ENCODE measurements around the gene METTL17. TPM values are rescaled to one million over a fixed set of nuclear protein-coding genes. Genes with fewer than 3 reads are reported as not detected.

METTL17 gene
- total RNA-seq, 2 donors from 2014 or later = 65.1 to 80.2 TPM

- Histone ChIP-seq H3K27me3 (ENCODE audit: control insufficient read depth, insufficient read depth, low read length, poor library complexity, severe bottlenecking) (peaks cover 13% of the 10 kb centered on the region), H3K9ac (ENCODE audit: extremely low read depth, low read length, poor library complexity, severe bottlenecking) (no peak overlapping the region), H3K27ac (ENCODE audit: low read depth, low read length) (no peak overlapping the region), H3K36me3 (ENCODE audit: control insufficient read depth, insufficient read depth, low read length) (peaks cover 6% of the 10 kb centered on the region), H3K4me1 (ENCODE audit: control insufficient read depth, insufficient read depth, low read length) (no peaks in the 10 kb centered on the region), H3K9me3 (ENCODE audit: control insufficient read depth, low read length) (no peaks in the 10 kb centered on the region), H3K4me3 (ENCODE audit: low read length) (no peak overlapping the region)
- Mint-ChIP-seq H3K4me1 (peaks cover 3% of the 10 kb centered on the region), H3K27ac (no peak overlapping the region), H3K4me3 (no peak overlapping the region), H3K9me3 (no peaks in the 10 kb centered on the region), H3K27me3 (ENCODE audit: insufficient read depth) (peaks cover 21% of the 10 kb centered on the region), H3K36me3 (ENCODE audit: low read depth) (peaks cover 24% of the 10 kb centered on the region)
- 82 to 89% methylated on average over 4 to 6 of the region's 6 CpGs for WGBS, 2 experiments (ENCODE audit: insufficient coverage in 1 of 2, insufficient read length in 1 of 2)
- DNase-seq = no peak
- TF ChIP-seq CTCF (conservative IDR thresholded peaks at IDR 0.05) = no peak
These were observed 25.5 kb downstream of the METTL17 start for GRCh38 chr14:21015312-21015711.

GRCh38 chr14:21016413-21017190 is 26.8 kb downstream of the METTL17 start:
- H3K27me3 Mint-ChIP-seq (ENCODE audit: insufficient read depth) = peaks cover 15% of the 10 kb centered on the region
- no peaks in the 10 kb centered on the region for H3K9me3 ChIP-seq (ENCODE audit: control insufficient read depth, low read length)
- WGBS, 2 experiments (ENCODE audit: insufficient coverage in 1 of 2, insufficient read length in 1 of 2) = 76 to 83% methylated on average over 3 to 9 of the region's 9 CpGs
- H3K4me3 Mint-ChIP-seq = no peak overlapping the region
- H3K27ac ChIP-seq (ENCODE audit: low read depth, low read length) = no peak overlapping the region
- TF ChIP-seq CTCF (conservative IDR thresholded peaks at IDR 0.05) = no peak
- H3K4me1 ChIP-seq (ENCODE audit: control insufficient read depth, insufficient read depth, low read length) = no peaks in the 10 kb centered on the region
- H3K9me3 Mint-ChIP-seq = no peaks in the 10 kb centered on the region
- no peak for DNase-seq
- peaks cover 6% of the 10 kb centered on the region for H3K36me3 ChIP-seq (ENCODE audit: control insufficient read depth, insufficient read depth, low read length)
- no peak overlapping the region for H3K9ac ChIP-seq (ENCODE audit: extremely low read depth, low read length, poor library complexity, severe bottlenecking)
- H3K4me1 Mint-ChIP-seq = peaks cover 3% of the 10 kb centered on the region
- no peak overlapping the region for H3K27ac Mint-ChIP-seq
- peaks cover 34% of the 10 kb centered on the region for H3K36me3 Mint-ChIP-seq (ENCODE audit: low read depth)
- H3K27me3 ChIP-seq (ENCODE audit: control insufficient read depth, insufficient read depth, low read length, poor library complexity, severe bottlenecking) = peaks cover 9% of the 10 kb centered on the region
- H3K4me3 ChIP-seq (ENCODE audit: low read length) = no peak overlapping the region

- H3K27ac Mint-ChIP-seq = no peak overlapping the region
- peaks cover 6% of the 10 kb centered on the region for H3K36me3 ChIP-seq (ENCODE audit: control insufficient read depth, insufficient read depth, low read length)
- peaks cover 42% of the 10 kb centered on the region for H3K36me3 Mint-ChIP-seq (ENCODE audit: low read depth)
- peaks cover 9% of the 10 kb centered on the region for H3K4me1 Mint-ChIP-seq
- no peak overlapping the region for H3K27ac ChIP-seq (ENCODE audit: low read depth, low read length)
- H3K4me3 ChIP-seq (ENCODE audit: low read length) = no peak overlapping the region
- H3K9ac ChIP-seq (ENCODE audit: extremely low read depth, low read length, poor library complexity, severe bottlenecking) = no peak overlapping the region
- TF ChIP-seq CTCF (conservative IDR thresholded peaks at IDR 0.05) = no peak
- no peak for DNase-seq
- no peak overlapping the region for H3K4me3 Mint-ChIP-seq
- H3K9me3 Mint-ChIP-seq = no peaks in the 10 kb centered on the region
- 93 to 95% methylated on average over 15 to 27 of the region's 28 CpGs for WGBS, 2 experiments (ENCODE audit: insufficient coverage in 1 of 2, insufficient read length in 1 of 2)
- peaks cover 5% of the 10 kb centered on the region for H3K27me3 ChIP-seq (ENCODE audit: control insufficient read depth, insufficient read depth, low read length, poor library complexity, severe bottlenecking)
- peaks cover 17% of the 10 kb centered on the region for H3K27me3 Mint-ChIP-seq (ENCODE audit: insufficient read depth)
- H3K4me1 ChIP-seq (ENCODE audit: control insufficient read depth, insufficient read depth, low read length) = no peaks in the 10 kb centered on the region
- H3K9me3 ChIP-seq (ENCODE audit: control insufficient read depth, low read length) = no peaks in the 10 kb centered on the region
These were observed 27.9 kb downstream of the METTL17 start for GRCh38 chr14:21017528-21018245.
